K562 (cell line): ENCODE data around the gene DNAJB11. TPM values are rescaled to one million over a fixed set of nuclear protein-coding genes. Genes with fewer than 3 reads are reported as not detected.

ENCODE experiments used
- ATAC-seq: fragments of 200-7000 bp; cut with Tn5 transposase; 3 replicates; pipeline ENCODE4 v1.9.1; 2020; ENCODE audit warnings: moderate library complexity
- BruUV-seq: library from RNA; stranded (reverse); fragments of 400-500 nt; replicated peaks from 2 replicates; lab custom pipeline; 2021; lab: Mats Ljungman, UMichigan
- CTCF ChIA-PET: fragments of 300-600 bp; formaldehyde crosslinking; extraction: SDS; loops from one replicate; lab custom pipeline; 2021; ENCODE audit warnings: low intra/inter-chr PET ratio; lab: Yijun Ruan, JAX
- POLR2A ChIA-PET: fragments of 300-600, 350-650 bp; sonication (Branson Sonifier 250); formaldehyde crosslinking; extraction: SDS; loops from one replicate; lab custom pipeline; 2021; ENCODE audit warnings: antibody characterized with exemption, inconsistent platforms; lab: Yijun Ruan, JAX
- DNase-seq, 4 experiments: peaks; one replicate each; pipeline versions ENCODE4 v3.0.0 to v3.0.0-alpha.2; 2011 to 2018; ENCODE audit warnings: low spot score in 3 of 4, mixed read lengths in 3 of 4; ENCODE audit errors: extremely low read depth in 1 of 4
- FAIRE-seq: peaks from 2 replicates; lab custom pipeline; 2011; peaks lifted over from hg19 to GRCh38; lab: Jason Lieb, UNC
- H2AFZ ChIP-seq: 2 replicates; pipeline ENCODE4 v1.6.0; 2011; ENCODE audit warnings: low read depth, low read length, control low read depth, inconsistent platforms
- H3K27ac ChIP-seq: fragments of 200-600 bp; 3 replicates; pipeline ENCODE4 v1.8.0; 2011; ENCODE audit warnings: low read depth, mild to moderate bottlenecking, control low read depth, inconsistent platforms, low read length, moderate library complexity, mixed read lengths; ENCODE audit errors: extremely low read depth
- H3K27me3 ChIP-seq, 2 experiments: fragments of 300-600 bp in 1 of 2; 2 replicates in 1 of 2; 3 replicates in 1 of 2; pipeline versions ENCODE4 v1.6.0 to v1.8.0; 2011; ENCODE audit warnings: inconsistent platforms in 2 of 2, low read length in 2 of 2, mild to moderate bottlenecking in 1 of 2, mixed read lengths in 1 of 2, moderate library complexity in 1 of 2; ENCODE audit not compliant: control insufficient read depth in 2 of 2, insufficient read depth in 2 of 2
- H3K36me3 ChIP-seq: fragments of 300-600 bp; 3 replicates; pipeline ENCODE4 v1.8.0; 2011; ENCODE audit warnings: mild to moderate bottlenecking, low read length, inconsistent platforms; ENCODE audit not compliant: control insufficient read depth, insufficient read depth
- H3K4me1 ChIP-seq, 2 experiments: fragments of 200-600 bp in 1 of 2; replicated peaks in 1 of 2; 2 replicates in 1 of 2; 3 replicates in 1 of 2; pipeline versions ENCODE4 v1.5.1 to v1.8.0; 2011; ENCODE audit warnings: inconsistent platforms in 2 of 2, low read length in 2 of 2, mild to moderate bottlenecking in 1 of 2, mixed read lengths in 1 of 2, moderate library complexity in 1 of 2; ENCODE audit not compliant: control insufficient read depth in 2 of 2, insufficient read depth in 2 of 2
- H3K4me2 ChIP-seq: 2 replicates; pipeline ENCODE4 v1.6.1; 2011; ENCODE audit warnings: low read length, control low read depth, inconsistent platforms, mixed read lengths; ENCODE audit not compliant: insufficient read depth
- H3K4me3 ChIP-seq: fragments of 200-600 bp; sonication (generic), shearing (Covaris generic); 2 replicates; pipeline ENCODE4 v1.5.1; 2016; ENCODE audit warnings: control low read depth, inconsistent platforms
- H3K79me2 ChIP-seq: fragments of 200-600 bp; 3 replicates; pipeline ENCODE4 v1.8.0; 2011; ENCODE audit warnings: low read length, inconsistent platforms; ENCODE audit not compliant: control insufficient read depth, insufficient read depth
- H3K9ac ChIP-seq, 2 experiments: 2 replicates each; pipeline versions ENCODE4 v1.6.0 to v1.6.1; 2011; ENCODE audit warnings: low read depth in 2 of 2, low read length in 2 of 2, control low read depth in 1 of 2, inconsistent platforms in 1 of 2, mild to moderate bottlenecking in 1 of 2, mixed read lengths in 1 of 2; ENCODE audit not compliant: insufficient read depth in 1 of 2
- H3K9me1 ChIP-seq: one replicate; pipeline ENCODE4 v1.6.0; 2011; ENCODE audit warnings: inconsistent platforms, mild to moderate bottlenecking, low read length, moderate library complexity; ENCODE audit not compliant: control insufficient read depth, insufficient read depth
- H3K9me3 ChIP-seq: replicated peaks from 2 replicates; pipeline ENCODE4 v1.5.1; 2011; ENCODE audit warnings: low read depth, low read length, inconsistent platforms; ENCODE audit not compliant: control insufficient read depth, insufficient read depth
- H4K20me1 ChIP-seq: replicated peaks from 2 replicates; pipeline ENCODE4 v1.6.1; 2011; ENCODE audit warnings: low read length, inconsistent platforms, mixed read lengths; ENCODE audit not compliant: control insufficient read depth, insufficient read depth
- FOXK1 ChIP-seq: sonication (generic); formaldehyde crosslinking; IDR thresholded peaks from 2 replicates; pipeline ENCODE4 v1.8.0; 2022; ENCODE audit warnings: missing genetic modification reagents, mild to moderate bottlenecking, borderline replicate concordance
- HDAC6 ChIP-seq: IDR thresholded peaks from 2 replicates; pipeline ENCODE4 v1.6.1; 2012; ENCODE audit warnings: low read depth, mild to moderate bottlenecking, control low read depth, inconsistent platforms, low read length, moderate library complexity
- NELFE ChIP-seq: IDR thresholded peaks from 2 replicates; pipeline ENCODE4 v1.6.1; 2011; ENCODE audit warnings: mild to moderate bottlenecking; ENCODE audit not compliant: insufficient read depth, insufficient read length
- NFE2 ChIP-seq: IDR thresholded peaks from 2 replicates; pipeline ENCODE4 v1.6.1; 2014; ENCODE audit warnings: antibody characterized with exemption, low read depth
- RBBP5 ChIP-seq: fragments of 200-600 bp; sonication (generic); IDR thresholded peaks from 2 replicates; pipeline ENCODE4 v1.6.1; 2012; ENCODE audit warnings: borderline replicate concordance, mild to moderate bottlenecking, low read length, control low read depth, inconsistent platforms; ENCODE audit not compliant: insufficient read depth, poor library complexity, severe bottlenecking
- SIX5 ChIP-seq, 2 experiments: IDR thresholded peaks; 2 replicates each; pipeline ENCODE4 v1.6.1; 2011; ENCODE audit warnings: low read length in 2 of 2, borderline replicate concordance in 1 of 2, low read depth in 1 of 2, mild to moderate bottlenecking in 1 of 2, moderate library complexity in 1 of 2; ENCODE audit not compliant: insufficient read depth in 1 of 2
- SPI1 ChIP-seq: IDR thresholded peaks from 2 replicates; pipeline ENCODE4 v1.6.1; 2011; ENCODE audit warnings: low read depth, low read length, control low read depth, borderline replicate concordance
- ZBTB40 ChIP-seq, 2 experiments: fragments of 450-650 bp in 1 of 2; sonication (generic) in 1 of 2; formaldehyde crosslinking in 1 of 2; IDR thresholded peaks; 2 replicates each; pipeline versions ENCODE4 v1.7.1 to v1.9.0; 2016 to 2022; ENCODE audit warnings: inconsistent platforms in 1 of 2, mild to moderate bottlenecking in 1 of 2, missing genetic modification reagents in 1 of 2
- WGBS: fragments of 100-300 bp; shearing (Covaris generic); methylation state at CpG from one replicate; pipeline ENCODE4 v1.1.6; 2016; ENCODE audit warnings: low coverage, mixed read lengths; ENCODE audit not compliant: insufficient coverage; ENCODE audit errors: missing lambda C conversion rate; 5-methylcytosine and 5-hydroxymethylcytosine counted together
- in situ Hi-C: fragments of 300-500 bp; cut with MboI; formaldehyde crosslinking; loops from 4 replicates; pipeline ENCODE4 v1.15.0; 2018; ENCODE audit warnings: inconsistent platforms, mixed read lengths
- intact Hi-C: fragments of 100-400 bp; cut with micrococcal nuclease; formaldehyde crosslinking; loops from 2 replicates; pipeline ENCODE4 v1.14.2; 2022
- polyA plus RNA-seq, 8 experiments: library from polyadenylated mRNA; depleted of rRNA in 4 of 8; stranded (reverse) in 5 of 8; unstranded in 3 of 8; fragments of >200 nt; fragmentation: Nextera tagmentation in 2 of 8; fragmentation: Illumina TruSeq in 1 of 8; extraction: Ambion mirVana in 2 of 8; extraction: Trizol in 1 of 8; gene quantifications; 2 replicates each; pipeline versions ENCODE4 v1.2.1 to v1.2.3, GENCODE V29; 2011 to 2014; ENCODE audit warnings: inconsistent platforms in 1 of 8, missing spikeins in 1 of 8
- total RNA-seq, 7 experiments: library from RNA; depleted of rRNA in 6 of 7; stranded (reverse); fragments of >200 nt in 6 of 7; fragmentation: Illumina TruSeq in 2 of 7; extraction: Trizol in 2 of 7; gene quantifications; 2 replicates each; pipeline versions ENCODE4 v1.2.1 to v1.2.3, GENCODE V29; 2011 to 2021; ENCODE audit warnings: low replicate concordance in 1 of 7

Gene DNAJB11
- total and polyA plus RNA-seq, 9 of the 15 experiments (the other 6 are each of a cell fraction or from before 2014, with no cell fraction given): 14.8 to 74.7 (median 63.8) TPM

- TF ChIP-seq HDAC6 (no peak), NELFE (no peak)
Observed at GRCh38 chr3:186532598-186533072, 37.9 kb upstream of the DNAJB11 start (continued).

- Histone ChIP-seq H3K79me2 (no peaks in the 10 kb centered on the region), H3K27ac (no peak overlapping the region), H3K36me3 (no peaks in the 10 kb centered on the region), H3K4me1 (peaks cover 0 to 7% of the 10 kb centered on the region in 2 experiments; a peak in 2 of 5 replicates), H4K20me1 (no peaks in the 10 kb centered on the region), H3K9ac (no peak overlapping the region), H3K27me3 (peaks cover 0 to 5% of the 10 kb centered on the region in 2 experiments; a peak in 2 of 5 replicates), H3K4me2 (no peak overlapping the region)
- ChIA-PET CTCF (no interaction called here), POLR2A (interaction anchor here (0.8 to 0.9 kb wide), 2 partner anchors 35 to 268 kb away, joined by 3 to 5 read pairs; no protein-coding TSS in a partner anchor)
- BruUV-seq: no TSS peak
- TF ChIP-seq FOXK1 (CRISPR knock-in tag): no peak
- TF ChIP-seq NFE2: no peak
- TF ChIP-seq ZBTB40 (IDR thresholded peaks at IDR 0.05): peak; percentile 85
- TF ChIP-seq ZBTB40 (CRISPR knock-in tag; IDR thresholded peaks at IDR 0.05): peak; percentile 90
- TF ChIP-seq SIX5 (IDR thresholded peaks at IDR 0.05; ENCODE audit: borderline replicate concordance in 1 of 2, insufficient read depth in 1 of 2, low read depth in 1 of 2, low read length in 2 of 2): no peak
- 0 out of 2 replicates have a peak, but pooled peaks have one; percentile 25 for TF ChIP-seq SPI1
- no peak for TF ChIP-seq RBBP5
- TF ChIP-seq, all 486 proteins: peak for 2
- H3K9me1 ChIP-seq: no peaks in the 10 kb centered on the region
- DNase-seq (no peak), ATAC-seq (no peak), FAIRE-seq (no peak)
- no peak overlapping the region for H3K4me3 ChIP-seq
- whole genome bisulfite sequencing: 24% methylated on average over 6 of the region's 6 CpGs
- in situ Hi-C loops (no loop called here), intact Hi-C loops (no loop called here)
- no peaks in the 10 kb centered on the region for H3K9me3 ChIP-seq
- no peak overlapping the region for H2AFZ ChIP-seq
Observed at GRCh38 chr3:186534113-186534669, 36.3 kb upstream of the DNAJB11 start.
